H1 (cell line): ENCODE data around the gene MAPK8IP1. TPM values are rescaled to one million over a fixed set of nuclear protein-coding genes. Genes with fewer than 3 reads are reported as not detected.

Experiments
- CTCF ChIA-PET: fragments of 300-600 bp; sonication (Branson Sonifier 250); formaldehyde crosslinking; loops from one replicate; lab custom pipeline; 2021; ENCODE audit not compliant: partially characterized antibody; lab: Charles Lee
- POLR2A ChIA-PET: fragments of 300-600 bp; sonication (Branson Sonifier 250); formaldehyde crosslinking; loops from one replicate; lab custom pipeline; 2021; ENCODE audit warnings: inconsistent platforms; ENCODE audit not compliant: partially characterized antibody; lab: Charles Lee
- DNase-seq, 2 experiments: peaks; one replicate each; pipeline versions ENCODE4 v3.0.0 to v3.0.0-alpha.2; 2010 to 2022; ENCODE audit warnings: low spot score in 2 of 2, low read depth in 1 of 2, mixed read lengths in 1 of 2
- FAIRE-seq: peaks from 2 replicates; lab custom pipeline; 2011; peaks lifted over from hg19 to GRCh38; lab: Jason Lieb, UNC
- H2AFZ ChIP-seq: 2 replicates; pipeline ENCODE4 v1.8.1; 2012; ENCODE audit warnings: low read length, inconsistent platforms
- H2AK5ac ChIP-seq: 2 replicates; pipeline ENCODE4 v1.6.1; 2013; ENCODE audit warnings: low read depth, low read length
- H2BK120ac ChIP-seq: replicated peaks from 2 replicates; pipeline ENCODE3; 2013; ENCODE audit warnings: low read depth, low read length, inconsistent platforms
- H2BK12ac ChIP-seq: 2 replicates; pipeline ENCODE4 v1.6.1; 2013; ENCODE audit warnings: low read depth, low read length
- H2BK15ac ChIP-seq: 2 replicates; pipeline ENCODE4 v1.6.1; 2013; ENCODE audit warnings: low read length
- H2BK20ac ChIP-seq: 2 replicates; pipeline ENCODE4 v1.6.1; 2013; ENCODE audit warnings: low read length
- H2BK5ac ChIP-seq: 2 replicates; pipeline ENCODE4 v1.6.1; 2013; ENCODE audit warnings: low read depth, low read length
- H3K14ac ChIP-seq: 2 replicates; pipeline ENCODE4 v1.6.1; 2013; ENCODE audit warnings: inconsistent platforms; ENCODE audit not compliant: insufficient read length
- H3K18ac ChIP-seq: 2 replicates; pipeline ENCODE4 v1.6.1; 2013; ENCODE audit warnings: low read length; ENCODE audit errors: extremely low read depth
- H3K23ac ChIP-seq: 2 replicates; pipeline ENCODE4 v1.6.1; 2013; ENCODE audit warnings: inconsistent platforms; ENCODE audit not compliant: insufficient read length
- H3K23me2 ChIP-seq: 2 replicates; pipeline ENCODE4 v1.6.1; 2013; ENCODE audit warnings: low read depth, low read length
- H3K27ac ChIP-seq: 2 replicates; pipeline ENCODE4 v1.6.1; 2011; ENCODE audit warnings: low read depth, low read length, inconsistent platforms
- H3K27me3 ChIP-seq, 4 experiments: replicated peaks in 1 of 4; 1 replicate in 1 of 4; 2 replicates in 3 of 4; pipeline versions ENCODE4 v1.6.1 to v1.8.1; 2011 to 2013; ENCODE audit warnings: low read length in 3 of 4, mild to moderate bottlenecking in 3 of 4, inconsistent platforms in 2 of 4, mixed read lengths in 2 of 4, moderate library complexity in 1 of 4; ENCODE audit not compliant: control insufficient read depth in 3 of 4, insufficient read depth in 3 of 4; ENCODE audit errors: extremely low read depth in 1 of 4
- H3K36me3 ChIP-seq, 4 experiments: 2 replicates each; pipeline versions ENCODE4 v1.6.1 to v1.8.1; 2011 to 2013; ENCODE audit warnings: mild to moderate bottlenecking in 4 of 4, low read length in 3 of 4, moderate library complexity in 2 of 4, control low read depth in 1 of 4, inconsistent platforms in 1 of 4; ENCODE audit not compliant: insufficient read depth in 4 of 4, control insufficient read depth in 2 of 4
- H3K4ac ChIP-seq: replicated peaks from 2 replicates; pipeline ENCODE3; 2013; ENCODE audit warnings: low read length, low read depth, mixed read lengths, inconsistent platforms; ENCODE audit not compliant: insufficient read length
- H3K4me1 ChIP-seq, 4 experiments: replicated peaks in 1 of 4; 1 replicate in 1 of 4; 2 replicates in 3 of 4; pipeline versions ENCODE4 v1.6.1 to v1.8.1; 2011 to 2013; ENCODE audit warnings: low read length in 3 of 4, inconsistent platforms in 2 of 4, mixed read lengths in 1 of 4; ENCODE audit not compliant: insufficient read depth in 4 of 4, control insufficient read depth in 3 of 4
- H3K4me2 ChIP-seq, 2 experiments: 2 replicates each; pipeline versions ENCODE4 v1.6.1 to v1.8.1; 2011 to 2013; ENCODE audit warnings: low read depth in 2 of 2, low read length in 2 of 2, control low read depth in 1 of 2, inconsistent platforms in 1 of 2, mild to moderate bottlenecking in 1 of 2; ENCODE audit not compliant: insufficient read depth in 1 of 2
- H3K4me3 ChIP-seq, 4 experiments: fragments of 200-600, 300-600 bp in 1 of 4; sonication (generic), shearing (Covaris generic), sonication (Bioruptor Twin) in 1 of 4; 2 replicates each; pipeline versions ENCODE4 v1.5.1 to v1.8.1; 2011 to 2016; ENCODE audit warnings: low read length in 4 of 4, low read depth in 3 of 4, control low read depth in 2 of 4, inconsistent platforms in 2 of 4, mild to moderate bottlenecking in 2 of 4, mixed read lengths in 1 of 4, moderate library complexity in 1 of 4; ENCODE audit not compliant: insufficient read depth in 2 of 4; ENCODE audit errors: extremely low read depth in 1 of 4
- H3K56ac ChIP-seq: replicated peaks from 2 replicates; pipeline ENCODE3; 2013; ENCODE audit warnings: low read depth, mild to moderate bottlenecking, mixed read lengths, low read length, inconsistent platforms; ENCODE audit not compliant: insufficient read length
- H3K79me1 ChIP-seq: 2 replicates; pipeline ENCODE4 v1.6.1; 2013; ENCODE audit warnings: low read depth, low read length, control low read depth
- H3K79me2 ChIP-seq, 2 experiments: 2 replicates each; pipeline versions ENCODE4 v1.6.1 to v1.8.1; 2012 to 2013; ENCODE audit warnings: low read length in 2 of 2, mild to moderate bottlenecking in 2 of 2, inconsistent platforms in 1 of 2; ENCODE audit not compliant: insufficient read depth in 2 of 2, control insufficient read depth in 1 of 2
- H3K9ac ChIP-seq, 4 experiments: replicated peaks in 1 of 4; 1 replicate in 1 of 4; 2 replicates in 3 of 4; pipeline versions ENCODE4 v1.6.1 to v1.8.1; 2011 to 2013; ENCODE audit warnings: low read depth in 3 of 4, low read length in 3 of 4, control low read depth in 2 of 4, mild to moderate bottlenecking in 2 of 4, moderate library complexity in 2 of 4, inconsistent platforms in 1 of 4; ENCODE audit errors: extremely low read depth in 1 of 4
- H3K9me3 ChIP-seq, 2 experiments: 2 replicates each; pipeline versions ENCODE4 v1.6.1 to v1.8.1; 2012 to 2013; ENCODE audit warnings: mild to moderate bottlenecking in 2 of 2, moderate library complexity in 2 of 2, control low read depth in 1 of 2, inconsistent platforms in 1 of 2, low read depth in 1 of 2, low read length in 1 of 2, mixed read lengths in 1 of 2; ENCODE audit not compliant: insufficient read depth in 2 of 2
- H4K20me1 ChIP-seq, 2 experiments: replicated peaks in 1 of 2; 2 replicates each; pipeline versions ENCODE3 to v1.8.1; 2011 to 2013; ENCODE audit warnings: inconsistent platforms in 2 of 2, low read length in 2 of 2, mild to moderate bottlenecking in 1 of 2; ENCODE audit not compliant: insufficient read depth in 2 of 2, control insufficient read depth in 1 of 2
- H4K5ac ChIP-seq: 2 replicates; pipeline ENCODE4 v1.6.1; 2013; ENCODE audit warnings: low read length, low read depth, mixed read lengths, inconsistent platforms; ENCODE audit not compliant: insufficient read length
- H4K8ac ChIP-seq: 2 replicates; pipeline ENCODE4 v1.8.0; 2013; ENCODE audit warnings: mild to moderate bottlenecking, moderate library complexity, low read length, inconsistent platforms; ENCODE audit not compliant: insufficient read depth; ENCODE audit errors: extremely low read depth
- H4K91ac ChIP-seq: replicated peaks from 2 replicates; pipeline ENCODE3; 2013; ENCODE audit warnings: low read length, mixed read lengths, inconsistent platforms; ENCODE audit not compliant: insufficient read length
- CEBPB ChIP-seq: IDR thresholded peaks from 2 replicates; pipeline ENCODE4 v1.6.1; 2012; ENCODE audit warnings: low read depth, low read length
- KDM1A ChIP-seq: fragments of 200-600, 300-600 bp; sonication (generic); IDR thresholded peaks from 2 replicates; pipeline ENCODE4 v1.7.1; 2016; ENCODE audit warnings: mild to moderate bottlenecking, low read length, borderline replicate concordance
- RFX5 ChIP-seq: IDR thresholded peaks from 2 replicates; pipeline ENCODE4 v1.6.1; 2011; ENCODE audit warnings: low read depth, low read length, improper control_type of control experiment, borderline replicate concordance
- SP4 ChIP-seq: IDR thresholded peaks from 2 replicates; pipeline ENCODE4 v1.6.1; 2012; ENCODE audit warnings: low read length, inconsistent platforms
- YY1 ChIP-seq: IDR thresholded peaks from 2 replicates; pipeline ENCODE4 v1.6.1; 2011; ENCODE audit warnings: low read depth, mild to moderate bottlenecking, low read length
- WGBS, 2 experiments: shearing (Covaris generic) in 1 of 2; methylation state at CpG; one replicate each; pipeline versions ENCODE4 v1.1.6 to v1.1.7; 2013 to 2015; ENCODE audit warnings: low lambda C conversion rate in 2 of 2, mixed read lengths in 2 of 2, inconsistent platforms in 1 of 2, low coverage in 1 of 2, missing lambda C conversion rate in 1 of 2; ENCODE audit not compliant: insufficient replicate concordance in 2 of 2, insufficient coverage in 1 of 2, insufficient read length in 1 of 2; ENCODE audit errors: extremely low coverage in 1 of 2, missing lambda C conversion rate in 1 of 2; 5-methylcytosine and 5-hydroxymethylcytosine counted together
- polyA plus RNA-seq, 7 experiments: library from polyadenylated mRNA; depleted of rRNA in 3 of 7; stranded (reverse) in 5 of 7; unstranded in 2 of 7; fragments of >200 nt in 5 of 7; fragments of 200-250 nt in 2 of 7; gene quantifications; 1 replicate in 5 of 7; 2 replicates in 1 of 7; 4 replicates in 1 of 7; pipeline versions ENCODE4 v1.2.1 to v1.2.3, GENCODE V29; 2011 to 2013; ENCODE audit warnings: missing spikeins in 2 of 7, mixed read lengths in 2 of 7
- total RNA-seq: library from RNA; stranded (reverse); fragmentation: NEBNext Ultra II Directional; extraction: Animal tissue kit (Norgen Biotek cat#: 25700); gene quantifications from 2 replicates; pipeline ENCODE4 v1.2.1, GENCODE V29; 2021

MAPK8IP1 gene
- total and polyA plus RNA-seq, 2 of the 8 experiments (the other 6 are each of a cell fraction or from before 2014, with no cell fraction given): 32.4 to 40.1 TPM

- DNase-seq: no peak
- no peaks in the 10 kb centered on the region for H3K9me3 ChIP-seq
- H3K4me3 ChIP-seq: no peak overlapping the region
- no peak overlapping the region for H3K23ac ChIP-seq
- H2BK15ac ChIP-seq: no peak overlapping the region
- no peak overlapping the region for H3K4me2 ChIP-seq
- TF ChIP-seq SP4: no peak
- no peak for TF ChIP-seq KDM1A
- TF ChIP-seq RFX5: no peak
- no peak for TF ChIP-seq CEBPB
- no peak for TF ChIP-seq YY1
- no peak overlapping the region for H4K5ac ChIP-seq
- WGBS, 2 experiments: 94% methylated on average over 2 of the region's 2 CpGs; no CpG with 5 or more reads in 1 of the 2 experiments
- H3K4ac ChIP-seq: no peak overlapping the region
- no peak overlapping the region for H3K9ac ChIP-seq
- H2AFZ ChIP-seq: no peak overlapping the region
- H2AK5ac ChIP-seq: no peak overlapping the region
- H3K18ac ChIP-seq: no peak overlapping the region
- POLR2A ChIA-PET: interaction anchor here (1.0 kb wide), 1 partner anchor 9 kb away, joined by 3 read pairs; no protein-coding TSS in a partner anchor
- H3K27me3 ChIP-seq: peaks cover 4 to 20% (median 10%) of the 10 kb centered on the region in 4 experiments; a peak in 6 of 7 replicates
- no peak overlapping the region for H2BK120ac ChIP-seq
- H4K8ac ChIP-seq: no peak overlapping the region
- no peak overlapping the region for H3K56ac ChIP-seq
- no peak for FAIRE-seq
- H3K79me1 ChIP-seq: peaks cover 2% of the 10 kb centered on the region; the same call in 1 of the 2 replicates
- H2BK12ac ChIP-seq: no peak overlapping the region
- H3K23me2 ChIP-seq: peaks cover 2% of the 10 kb centered on the region; the same call in 1 of the 2 replicates
- H3K4me1 ChIP-seq: peaks cover 8 to 35% (median 16%) of the 10 kb centered on the region in 4 experiments
- peaks cover 2 to 13% of the 10 kb centered on the region in 2 experiments for H4K20me1 ChIP-seq
- H3K79me2 ChIP-seq: 0 out of 4 replicates have a peak, but pooled peaks cover 0 to 5% of the 10 kb centered on the region in 2 experiments
- H3K14ac ChIP-seq: no peak overlapping the region
- no peaks in the 10 kb centered on the region for H3K36me3 ChIP-seq
- no peak overlapping the region for H2BK5ac ChIP-seq
- H3K27ac ChIP-seq: no peak overlapping the region
- no peak overlapping the region for H2BK20ac ChIP-seq
- H4K91ac ChIP-seq: no peak overlapping the region
- CTCF ChIA-PET: interaction anchor here (0.6 to 1.9 kb wide), 10 partner anchors 8 to 1006 kb away, joined by 3 to 5 read pairs (median 3); no protein-coding TSS in a partner anchor
Measured at GRCh38 chr11:45850446-45850845, 35.0 kb upstream of the MAPK8IP1 start.
